KOPT-K1 (cell line): ENCODE measurements around the gene SMIM26.

ENCODE experiments used
- H3K27ac ChIP-seq: fragments of 200-600 bp; sonication (generic); 2 replicates; pipeline ENCODE4 v1.5.1; 2016; ENCODE audit warnings: antibody characterized with exemption, mild to moderate bottlenecking, low read depth, low read length; ENCODE audit not compliant: poor library complexity, severe bottlenecking
- H3K36me3 ChIP-seq: fragments of 200-600 bp; sonication (generic); 2 replicates; pipeline ENCODE4 v1.5.1; 2017; ENCODE audit warnings: antibody characterized with exemption, mild to moderate bottlenecking, low read length, moderate library complexity; ENCODE audit not compliant: insufficient read depth
- H3K9me3 ChIP-seq: fragments of 200-600 bp; sonication (generic); 2 replicates; pipeline ENCODE4 v1.5.1; 2017; ENCODE audit warnings: antibody characterized with exemption, low read length, mild to moderate bottlenecking; ENCODE audit not compliant: insufficient read depth, poor library complexity, severe bottlenecking

SMIM26 gene

GRCh38 chr20:18545566-18545965, 21.7 kb upstream of the SMIM26 start:
- Histone ChIP-seq H3K36me3 (peaks cover 93% of the 10 kb centered on the region), H3K27ac (no peak overlapping the region), H3K9me3 (no peaks in the 10 kb centered on the region)

- Histone ChIP-seq H3K36me3 (peaks cover 89% of the 10 kb centered on the region), H3K27ac (no peak overlapping the region), H3K9me3 (no peaks in the 10 kb centered on the region)
Observed at GRCh38 chr20:18548465-18548864, 18.8 kb upstream of the SMIM26 start.

GRCh38 chr20:18553746-18554145, 13.5 kb upstream of the SMIM26 start:
- Histone ChIP-seq H3K9me3 (no peaks in the 10 kb centered on the region), H3K27ac (no peak overlapping the region), H3K36me3 (peaks cover 90% of the 10 kb centered on the region)

GRCh38 chr20:18567739-18568091, 483 bp downstream of the SMIM26 start:
- H3K27ac ChIP-seq = peak overlapping the region; percentile 74
- peaks cover 34% of the 10 kb centered on the region for H3K36me3 ChIP-seq
- H3K9me3 ChIP-seq = no peaks in the 10 kb centered on the region

GRCh38 chr20:18571009-18571408, 3.8 kb downstream of the SMIM26 start:
- Histone ChIP-seq H3K27ac (no peak overlapping the region), H3K9me3 (no peaks in the 10 kb centered on the region), H3K36me3 (peaks cover 30% of the 10 kb centered on the region)

GRCh38 chr20:18571578-18571977, 4.3 kb downstream of the SMIM26 start:
- Histone ChIP-seq H3K36me3 (peaks cover 30% of the 10 kb centered on the region), H3K9me3 (no peaks in the 10 kb centered on the region), H3K27ac (no peak overlapping the region)

- Histone ChIP-seq H3K36me3 (no peaks in the 10 kb centered on the region), H3K27ac (no peak overlapping the region), H3K9me3 (no peaks in the 10 kb centered on the region)
Observed at GRCh38 chr20:18577942-18578341, 10.7 kb downstream of the SMIM26 start.

- H3K9me3 ChIP-seq = no peaks in the 10 kb centered on the region
- H3K27ac ChIP-seq = no peak overlapping the region
- H3K36me3 ChIP-seq = no peaks in the 10 kb centered on the region
Observed at GRCh38 chr20:18578581-18578980, 11.3 kb downstream of the SMIM26 start.

GRCh38 chr20:18580012-18580411, 12.8 kb downstream of the SMIM26 start:
- Histone ChIP-seq H3K27ac (no peak overlapping the region), H3K9me3 (no peaks in the 10 kb centered on the region), H3K36me3 (no peaks in the 10 kb centered on the region)

GRCh38 chr20:18585134-18585533, 17.9 kb downstream of the SMIM26 start:
- no peak overlapping the region for H3K27ac ChIP-seq
- H3K36me3 ChIP-seq = no peaks in the 10 kb centered on the region

GRCh38 chr20:18587665-18588573, 20.7 kb downstream of the SMIM26 start, which contains the start of gene DTD1:
Gene DTD1 (plus strand): TSS chr20:18588054. CDS start chr20:18588073, 19 bp downstream.
- no peaks in the 10 kb centered on the region for H3K36me3 ChIP-seq
- H3K9me3 ChIP-seq = no peaks in the 10 kb centered on the region
- H3K27ac ChIP-seq = no peak within 1 kb of the TSS

More at GRCh38 chr20:18585134-18585533, 17.9 kb downstream of the SMIM26 start:
- no peaks in the 10 kb centered on the region for H3K9me3 ChIP-seq

GRCh38 chr20:18588574-18588933, 21.3 kb downstream of the SMIM26 start:
- Histone ChIP-seq H3K27ac (no peak overlapping the region), H3K9me3 (no peaks in the 10 kb centered on the region), H3K36me3 (no peaks in the 10 kb centered on the region)

- Histone ChIP-seq H3K9me3 (no peaks in the 10 kb centered on the region), H3K36me3 (no peaks in the 10 kb centered on the region), H3K27ac (no peak overlapping the region)
Observed at GRCh38 chr20:18589941-18590674, 22.9 kb downstream of the SMIM26 start.

GRCh38 chr20:18596270-18596669, 29.0 kb downstream of the SMIM26 start:
- Histone ChIP-seq H3K36me3 (no peaks in the 10 kb centered on the region), H3K27ac (no peak overlapping the region), H3K9me3 (no peaks in the 10 kb centered on the region)

- Histone ChIP-seq H3K9me3 (no peaks in the 10 kb centered on the region), H3K36me3 (no peaks in the 10 kb centered on the region), H3K27ac (no peak overlapping the region)
Observed at GRCh38 chr20:18609741-18610140, 42.5 kb downstream of the SMIM26 start.
